Right cardiac atrium (tissue), 5 donors: ENCODE measurements around the gene TCEAL3. TPM values are rescaled to one million over a fixed set of nuclear protein-coding genes. Genes with fewer than 3 reads are reported as not detected.
"Not testable (repeated sequence)": the region's sequence is repeated elsewhere in the genome, so short reads cannot be mapped to it uniquely, and the experiment has no call there.

Source experiments
- ATAC-seq, 2 donors: fragments of 200-7000 bp; cut with Tn5 transposase; one replicate each; pipeline versions ENCODE4 v1.8.0 to v1.9.1; 2020; ENCODE audit warnings: moderate library complexity in 2 of 2, mild to moderate bottlenecking in 1 of 2
- DNase-seq, 3 donors: peaks; one replicate each; pipeline ENCODE4 v3.0.0-alpha.2; 2020
- H3K27ac ChIP-seq: one replicate; pipeline ENCODE4 v1.5.1; 2013; ENCODE audit warnings: mild to moderate bottlenecking, low read length, control low read depth, moderate library complexity
- H3K27me3 ChIP-seq: one replicate; pipeline ENCODE4 v1.6.1; 2013; ENCODE audit not compliant: control insufficient read depth, insufficient read depth
- H3K4me1 ChIP-seq: one replicate; pipeline ENCODE4 v1.6.1; 2013; ENCODE audit warnings: low read length; ENCODE audit not compliant: control insufficient read depth, insufficient read depth
- H3K4me3 ChIP-seq: one replicate; pipeline ENCODE4 v1.5.1; 2013; ENCODE audit warnings: low read length, control low read depth
- H3K9me3 ChIP-seq: one replicate; pipeline ENCODE4 v1.6.1; 2013; ENCODE audit warnings: low read length; ENCODE audit not compliant: control insufficient read depth
- WGBS: extraction: QIAGEN DNeasy Blood & Tissue Kit; methylation state at CpG from one replicate; pipeline ENCODE4 v1.1.7; 2013; 5-methylcytosine and 5-hydroxymethylcytosine counted together
- intact Hi-C, 4 donors: fragments of 100-400 bp; cut with DNase I; formaldehyde crosslinking; loops; one replicate each; pipeline versions ENCODE4 v1.11.0 to v1.14.0; 2022 to 2023
- polyA plus RNA-seq: library from polyadenylated mRNA; stranded (reverse); fragments of 200-250 nt; gene quantifications from one replicate; pipeline ENCODE4 v1.2.3, GENCODE V29; 2013
- total RNA-seq, 4 donors: library from RNA; stranded (reverse); fragmentation: NEBNext Ultra II Directional; extraction: Animal tissue kit (Norgen Biotek cat#: 25700); gene quantifications; one replicate each; pipeline ENCODE4 v1.2.1, GENCODE V29; 2021
- donor health status: healthy with polysubstance abuse.
- donor health status: DM: no; HTN: yes; CAD: no.
- donor health status: DM: no; HTN: no; CAD: no.
- donor health status: DM: no; HTN: yes; CAD: no; lungs with severe emphysema.
- donor health status: DM: yes; HTN: yes; CAD: no.

Gene TCEAL3
- total and polyA plus RNA-seq, 5 donors: 35.4 to 71.5 (median 42.7) TPM

DNA sequence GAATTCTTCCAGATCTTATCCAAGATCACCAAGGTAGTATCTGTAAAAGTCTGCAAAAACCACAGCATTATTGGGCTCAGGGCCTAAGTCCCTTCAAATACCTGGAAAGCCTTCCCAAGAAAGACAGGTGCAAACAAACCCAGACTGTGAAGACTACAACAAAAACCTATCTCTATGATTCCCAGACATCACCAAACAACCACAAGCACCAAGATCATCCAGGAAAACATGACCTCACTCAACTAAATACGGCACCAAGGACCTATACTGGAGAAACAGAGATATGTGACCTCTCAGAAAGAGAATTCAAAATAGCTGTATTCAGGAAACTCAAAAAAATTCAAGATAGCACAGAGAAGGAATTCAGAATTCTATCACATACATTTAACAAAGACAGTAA lies 36.4 kb downstream of the TCEAL3 start:
- H3K4me1 ChIP-seq: no peaks in the 10 kb centered on the region
- no peak for DNase-seq
- no peak overlapping the region for H3K4me3 ChIP-seq
- no peaks in the 10 kb centered on the region for H3K27me3 ChIP-seq
- no peaks in the 10 kb centered on the region for H3K9me3 ChIP-seq
- intact Hi-C loops: no loop called here
- no peak overlapping the region for H3K27ac ChIP-seq
- 54% methylated on average over 1 of the region's 1 CpG for WGBS
- no peak for ATAC-seq

DNA sequence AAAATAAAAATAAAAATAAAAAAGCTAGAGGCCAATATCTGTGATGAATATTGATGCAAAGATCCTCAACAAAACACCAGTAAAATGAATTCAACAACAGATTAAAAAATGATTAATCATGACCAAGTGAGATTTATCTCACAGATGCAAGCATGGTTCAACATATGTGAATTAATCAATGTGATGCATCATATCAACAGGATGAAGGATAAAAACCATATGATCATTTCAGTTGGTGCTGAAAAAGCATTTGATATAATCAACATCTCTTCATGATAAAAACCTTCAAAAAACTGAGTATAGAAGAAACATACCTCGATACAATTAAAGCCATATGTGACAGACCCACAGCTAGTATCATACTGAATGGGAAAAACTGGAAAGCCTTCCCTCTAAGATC lies 39.9 kb downstream of the TCEAL3 start:
- Histone ChIP-seq H3K9me3 (no peaks in the 10 kb centered on the region), H3K4me3 (no peak overlapping the region), H3K27me3 (no peaks in the 10 kb centered on the region), H3K4me1 (no peaks in the 10 kb centered on the region), H3K27ac (no peak overlapping the region)
- WGBS: 76% methylated on average over 1 of the region's 1 CpG
- intact Hi-C loops: no loop called here
- ATAC-seq (no peak), DNase-seq (no peak)

DNA sequence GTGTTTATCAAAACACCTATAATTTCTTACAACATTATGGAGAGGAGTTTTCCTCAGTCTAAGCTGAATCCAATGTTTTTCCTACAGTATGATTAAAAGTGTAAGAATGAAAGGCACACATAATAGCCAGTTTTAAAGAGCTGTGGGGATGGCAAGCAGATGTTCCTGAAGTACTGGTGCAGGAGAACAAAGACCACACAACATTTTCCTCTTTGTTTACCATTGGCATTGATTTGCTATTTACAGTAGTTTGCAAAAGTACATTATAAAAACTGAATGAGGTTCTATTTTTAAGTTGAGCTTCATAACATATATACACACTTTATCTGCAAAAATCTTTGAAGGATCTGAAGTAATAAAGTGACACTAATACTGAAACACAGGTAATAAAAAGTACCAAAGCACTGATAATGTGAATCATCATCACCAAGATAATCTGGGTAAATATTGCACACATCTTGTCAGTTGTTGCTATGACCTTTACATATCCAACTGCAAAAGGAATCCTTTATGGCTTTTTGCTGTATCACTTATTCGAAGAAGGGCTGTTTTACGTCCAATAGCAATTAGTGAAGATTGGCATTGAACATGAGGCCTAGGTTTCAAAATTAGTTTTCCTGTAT lies 43.5 kb downstream of the TCEAL3 start:
- intact Hi-C loops: no loop called here

DNA sequence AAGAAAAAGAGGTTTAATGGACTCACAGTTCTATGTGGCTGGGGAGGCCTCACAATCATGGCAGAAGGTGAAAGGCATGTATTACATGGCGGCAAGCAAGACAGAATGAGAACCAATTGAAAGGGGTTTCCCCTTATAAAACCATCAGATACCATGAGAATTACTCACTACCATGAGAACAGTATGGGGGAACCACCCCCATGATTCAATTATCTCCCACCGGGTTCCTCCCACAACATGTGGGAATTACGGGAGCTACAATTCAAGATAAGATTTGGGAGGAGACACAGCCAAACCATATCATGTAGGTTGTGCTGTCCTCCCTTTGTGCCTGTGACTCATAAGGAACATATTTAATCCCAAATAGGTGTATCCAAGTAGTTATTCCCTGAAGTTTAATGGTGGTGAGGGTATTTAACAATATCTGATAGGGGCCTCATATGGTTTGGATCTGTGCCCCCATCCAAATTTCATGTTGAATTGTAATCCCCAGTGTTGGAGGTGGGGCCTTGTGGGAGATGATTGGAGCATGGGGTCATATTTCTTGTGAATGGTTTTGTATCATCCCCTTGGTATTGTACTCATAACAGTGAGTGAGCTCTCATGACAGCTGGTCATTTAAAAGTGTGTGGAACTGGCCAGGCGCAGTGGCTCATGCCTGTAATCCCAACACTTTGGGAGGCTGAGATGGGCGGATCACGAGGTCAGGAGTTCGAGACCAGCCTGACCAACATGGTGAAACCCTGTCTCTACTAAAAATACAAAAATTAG lies 47.7 kb downstream of the TCEAL3 start:
- DNase-seq, ATAC-seq, H3K4me3 ChIP-seq, intact Hi-C loops, H3K27me3 ChIP-seq, H3K4me1 ChIP-seq, H3K27ac ChIP-seq, H3K9me3 ChIP-seq: not testable (repeated sequence)
- 84% methylated on average over 7 of the region's 7 CpGs for WGBS

More for the DNA sequence above, 43.5 kb downstream of the TCEAL3 start:
- WGBS: 90% methylated on average over 2 of the region's 2 CpGs
- ATAC-seq (no peak), DNase-seq (no peak)
- no peak overlapping the region for H3K27ac ChIP-seq
- no peaks in the 10 kb centered on the region for H3K9me3 ChIP-seq
- no peaks in the 10 kb centered on the region for H3K4me1 ChIP-seq
- no peaks in the 10 kb centered on the region for H3K27me3 ChIP-seq
- H3K4me3 ChIP-seq: no peak overlapping the region

DNA sequence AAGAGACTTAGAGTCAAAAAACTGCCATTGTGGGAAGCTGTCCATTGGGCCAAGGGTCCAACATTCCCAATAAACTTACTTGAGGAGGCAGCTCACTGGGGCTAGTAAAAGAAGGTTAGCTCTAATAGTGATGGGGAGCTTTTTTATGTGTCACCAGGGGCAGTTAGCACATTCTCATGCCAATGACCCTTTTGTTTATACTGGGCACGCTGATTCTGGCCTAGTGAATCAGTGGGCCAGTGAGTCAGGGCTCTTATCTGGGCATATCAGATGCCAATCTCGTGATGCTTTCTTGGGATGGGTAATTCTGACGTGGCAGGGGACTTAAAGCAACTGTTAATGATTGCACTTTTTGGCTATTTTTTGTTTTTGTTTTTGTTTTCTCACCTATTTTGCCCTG lies 48.9 kb downstream of the TCEAL3 start:
- Histone ChIP-seq H3K9me3 (no peaks in the 10 kb centered on the region), H3K27ac (no peak overlapping the region), H3K4me1 (no peaks in the 10 kb centered on the region), H3K4me3 (no peak overlapping the region), H3K27me3 (no peaks in the 10 kb centered on the region)
- ATAC-seq (no peak), DNase-seq (no peak)
- intact Hi-C loops: no loop called here
- WGBS: 64% methylated on average over 3 of the region's 3 CpGs

DNA sequence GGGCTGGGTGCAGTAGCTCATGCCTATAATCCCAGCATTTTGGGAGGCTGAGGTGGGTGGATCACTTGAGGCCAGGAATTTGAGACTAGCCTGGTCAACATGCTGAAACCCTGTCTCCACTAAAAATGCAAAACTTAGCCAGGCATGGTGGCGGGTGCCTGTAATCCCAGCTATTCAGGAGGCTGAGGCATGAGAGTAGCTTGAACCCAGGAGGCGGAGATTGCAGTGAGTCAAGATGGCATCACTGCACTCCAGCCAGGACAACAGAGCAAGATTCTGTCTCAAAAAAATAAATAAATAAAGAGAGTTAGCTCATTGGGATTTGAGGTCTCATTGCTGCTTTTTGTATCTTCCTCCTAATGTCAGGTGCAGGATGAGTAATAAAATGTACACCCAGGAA lies 49.3 kb downstream of the TCEAL3 start:
- H3K9me3 ChIP-seq, ATAC-seq, H3K27ac ChIP-seq, DNase-seq, H3K4me3 ChIP-seq, intact Hi-C loops, H3K4me1 ChIP-seq, H3K27me3 ChIP-seq: not testable (repeated sequence)
- 96% methylated on average over 2 of the region's 2 CpGs for WGBS

DNA sequence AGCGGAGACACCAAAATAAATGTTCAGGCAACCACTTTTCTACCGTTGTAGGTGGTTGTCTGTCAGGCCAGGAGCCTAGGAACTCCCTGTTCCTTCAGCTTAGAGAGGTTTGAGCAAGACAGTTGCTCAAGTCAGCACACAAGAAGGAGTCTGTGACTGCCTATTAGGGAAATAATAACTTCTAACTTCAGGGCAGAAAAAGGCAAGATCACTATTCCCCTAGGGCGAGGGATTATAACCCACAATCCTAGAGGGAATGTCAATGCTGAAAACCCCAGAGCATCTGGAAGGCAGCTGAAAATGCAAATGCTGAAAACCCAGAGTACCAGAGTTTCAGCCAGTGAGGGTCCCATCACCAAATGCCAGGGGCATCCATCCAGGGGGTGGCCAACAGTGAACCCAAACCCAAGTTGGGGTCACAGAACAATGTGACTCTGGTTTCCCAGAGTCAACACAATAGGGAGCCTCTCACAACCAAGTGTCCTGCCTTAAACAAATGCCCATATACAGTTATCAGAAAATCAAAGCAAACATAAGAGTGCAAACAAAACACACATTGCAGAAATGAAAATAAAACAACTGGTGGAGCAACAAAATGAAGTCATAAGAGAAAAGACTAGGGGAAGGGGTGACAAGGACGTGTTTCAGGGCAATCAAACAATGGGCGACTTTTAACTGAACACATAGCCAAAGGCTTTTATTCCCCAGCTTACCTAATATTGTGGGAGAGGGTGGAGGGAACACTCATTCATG lies 51.1 kb downstream of the TCEAL3 start:
- ATAC-seq: no peak
- H3K4me3 ChIP-seq: no peak overlapping the region
- H3K27ac ChIP-seq: no peak overlapping the region
- no peak for DNase-seq
- WGBS: 82% methylated on average over 5 of the region's 5 CpGs
- no peaks in the 10 kb centered on the region for H3K27me3 ChIP-seq
- no peaks in the 10 kb centered on the region for H3K4me1 ChIP-seq
- intact Hi-C loops: no loop called here
- no peaks in the 10 kb centered on the region for H3K9me3 ChIP-seq

DNA sequence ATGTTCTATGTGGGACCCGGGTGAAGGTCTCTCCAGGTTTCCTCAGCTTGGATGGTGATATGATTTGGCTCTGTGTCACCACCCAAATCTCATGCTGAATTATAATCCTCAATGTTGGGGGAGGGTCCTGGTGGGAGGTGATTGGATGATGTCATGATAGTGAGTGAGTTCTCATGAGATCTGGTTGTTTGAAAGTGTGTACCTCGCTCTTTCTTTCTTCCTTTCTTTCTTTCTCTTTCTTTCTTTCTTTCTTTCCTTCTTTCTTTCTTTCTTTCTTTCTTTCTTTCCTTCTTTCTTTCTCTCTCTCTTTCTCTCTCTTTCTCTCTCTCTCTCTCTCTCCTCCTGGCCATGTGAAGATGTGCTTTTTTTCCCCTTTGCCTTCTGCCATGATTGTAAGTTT lies 51.7 kb downstream of the TCEAL3 start:
- H3K4me1 ChIP-seq, H3K4me3 ChIP-seq, H3K9me3 ChIP-seq, H3K27me3 ChIP-seq, ATAC-seq, intact Hi-C loops, DNase-seq, H3K27ac ChIP-seq: not testable (repeated sequence)
- WGBS: 96% methylated on average over 2 of the region's 2 CpGs

Other genes starting within 250 kb of the TCEAL3 start
- gene BEX3, start 231.4 kb upstream of the TCEAL3 start, total RNA-seq: 100 to 1,000 TPM; 185 to 244 (median 213) TPM
- 305 TPM for gene BEX3, start 231.4 kb upstream of the TCEAL3 start, polyA plus RNA-seq
- under 1 TPM; 0.31 to 0.49 (median 0.40) TPM for gene RAB40A, start 88.5 kb upstream of the TCEAL3 start, total RNA-seq
- gene RAB40A, start 88.5 kb upstream of the TCEAL3 start, polyA plus RNA-seq: 0.23 TPM
- gene TCEAL4, start 22.4 kb upstream of the TCEAL3 start, total RNA-seq: 100 to 1,000 TPM in 2 of 4 donors, 10 to 100 TPM in 2; 85.3 to 128 (median 96.2) TPM
- gene TCEAL4, start 22.4 kb upstream of the TCEAL3 start, polyA plus RNA-seq: 276 TPM
- 10 to 100 TPM; 33.5 to 41.1 (median 36.4) TPM for gene TCEAL1, start 21.0 kb downstream of the TCEAL3 start, total RNA-seq
- 42.5 TPM for gene TCEAL1, start 21.0 kb downstream of the TCEAL3 start, polyA plus RNA-seq
- gene MORF4L2, start 78.7 kb downstream of the TCEAL3 start, total RNA-seq: 100 to 1,000 TPM; 187 to 269 (median 217) TPM
- 265 TPM for gene MORF4L2, start 78.7 kb downstream of the TCEAL3 start, polyA plus RNA-seq
- under 1 TPM in 1 of 4 donors, not detected in 3; 0.34 TPM for gene TMEM31, start 102.9 kb downstream of the TCEAL3 start, total RNA-seq
- not detected for gene TMEM31, start 102.9 kb downstream of the TCEAL3 start, polyA plus RNA-seq
- 10 to 100 TPM; 14.0 to 33.0 (median 27.4) TPM for gene PLP1, start 168.9 kb downstream of the TCEAL3 start, total RNA-seq
- 25.9 TPM for gene PLP1, start 168.9 kb downstream of the TCEAL3 start, polyA plus RNA-seq
- 10 to 100 TPM; 18.2 to 28.3 (median 22.4) TPM for gene RAB9B, start 224.3 kb downstream of the TCEAL3 start, total RNA-seq
- 11.5 TPM for gene RAB9B, start 224.3 kb downstream of the TCEAL3 start, polyA plus RNA-seq